ENCODE data around the gene RBM26.

The RBM26 gene

DNA sequence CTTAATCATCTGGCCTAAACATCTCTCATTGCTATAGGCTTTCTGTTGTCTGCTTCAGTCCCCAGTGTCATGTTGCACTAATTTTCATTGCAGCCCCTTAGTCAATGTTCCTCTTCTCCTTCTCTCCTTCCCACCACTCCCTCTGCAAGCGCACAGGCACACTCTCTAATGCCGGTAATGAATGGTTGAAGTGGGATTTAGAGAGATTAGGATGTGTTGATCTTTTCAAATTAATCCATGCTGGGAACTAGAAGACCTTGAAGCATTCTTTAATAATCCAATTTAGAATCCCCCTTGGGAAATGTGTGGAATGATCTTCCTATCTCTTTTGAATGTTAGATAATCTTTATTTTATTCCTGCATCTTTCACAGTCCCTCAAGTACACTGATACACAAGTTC is 41.7 kb upstream of the RBM26 start:
- TF ChIP-seq ZFX (IDR thresholded peaks at IDR 0.05; ENCODE audit: borderline replicate concordance) = no peak
- TF ChIP-seq, protein P1, sequence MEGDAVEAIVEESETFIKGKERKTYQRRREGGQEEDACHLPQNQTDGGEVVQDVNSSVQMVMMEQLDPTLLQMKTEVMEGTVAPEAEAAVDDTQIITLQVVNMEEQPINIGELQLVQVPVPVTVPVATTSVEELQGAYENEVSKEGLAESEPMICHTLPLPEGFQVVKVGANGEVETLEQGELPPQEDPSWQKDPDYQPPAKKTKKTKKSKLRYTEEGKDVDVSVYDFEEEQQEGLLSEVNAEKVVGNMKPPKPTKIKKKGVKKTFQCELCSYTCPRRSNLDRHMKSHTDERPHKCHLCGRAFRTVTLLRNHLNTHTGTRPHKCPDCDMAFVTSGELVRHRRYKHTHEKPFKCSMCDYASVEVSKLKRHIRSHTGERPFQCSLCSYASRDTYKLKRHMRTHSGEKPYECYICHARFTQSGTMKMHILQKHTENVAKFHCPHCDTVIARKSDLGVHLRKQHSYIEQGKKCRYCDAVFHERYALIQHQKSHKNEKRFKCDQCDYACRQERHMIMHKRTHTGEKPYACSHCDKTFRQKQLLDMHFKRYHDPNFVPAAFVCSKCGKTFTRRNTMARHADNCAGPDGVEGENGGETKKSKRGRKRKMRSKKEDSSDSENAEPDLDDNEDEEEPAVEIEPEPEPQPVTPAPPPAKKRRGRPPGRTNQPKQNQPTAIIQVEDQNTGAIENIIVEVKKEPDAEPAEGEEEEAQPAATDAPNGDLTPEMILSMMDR (IDR thresholded peaks at IDR 0.05) = no peak
- H3K27ac ChIP-seq = no peak overlapping the region

DNA sequence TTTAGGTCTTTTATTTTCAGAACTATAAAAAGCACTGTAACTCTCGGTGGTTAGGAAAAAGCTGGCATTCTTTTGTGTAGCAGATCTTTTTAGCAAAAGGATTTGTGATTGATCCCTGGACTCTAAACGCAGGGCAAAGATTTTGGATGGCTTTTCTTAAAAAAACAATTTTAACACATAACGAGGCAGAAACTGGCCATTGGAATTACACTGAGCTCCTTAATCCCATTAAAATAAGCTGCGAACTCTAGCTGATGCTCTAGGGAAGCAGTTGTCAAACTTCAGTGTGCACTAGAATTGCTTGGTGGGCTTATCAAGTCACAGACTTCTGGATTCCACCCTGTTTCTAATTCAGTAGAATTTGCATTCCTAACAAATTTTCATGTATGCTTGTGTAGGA is 41.1 kb upstream of the RBM26 start:
- no peak overlapping the region for H3K27ac ChIP-seq
- no peak for TF ChIP-seq ZFX (IDR thresholded peaks at IDR 0.05; ENCODE audit: borderline replicate concordance)
- TF ChIP-seq, protein P1 (IDR thresholded peaks at IDR 0.05) = no peak

DNA sequence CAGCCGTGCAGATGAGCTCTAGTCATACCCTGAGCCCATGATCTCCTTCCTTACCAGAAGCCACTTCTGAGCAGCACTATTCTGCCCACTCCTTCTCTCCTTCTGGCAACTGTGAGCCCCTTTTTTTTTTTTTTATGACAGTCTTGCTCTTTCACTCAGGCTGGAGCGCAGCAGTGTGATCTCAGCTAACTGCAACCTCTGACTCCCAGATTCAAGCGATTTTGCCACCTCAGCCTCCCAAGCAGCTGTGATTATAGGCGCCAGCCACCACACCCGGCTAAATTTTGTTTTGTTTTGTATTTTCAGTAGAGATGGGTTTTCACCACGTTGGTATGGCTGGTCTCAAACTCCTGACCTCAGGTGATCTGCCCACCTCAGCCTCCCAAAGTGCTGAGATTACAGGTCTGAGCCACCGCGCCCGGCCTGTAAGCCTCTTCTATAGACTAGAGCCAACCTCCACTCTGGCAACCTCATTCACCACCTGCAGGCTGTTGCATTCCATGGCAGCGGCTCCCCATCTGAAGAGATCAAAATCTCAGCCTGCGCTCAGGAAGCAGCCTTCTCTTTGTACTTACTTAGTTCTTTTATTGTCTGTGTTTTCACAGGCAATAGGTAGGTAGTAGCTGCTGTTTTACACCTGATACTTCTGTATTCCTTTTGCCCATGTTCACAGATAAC is 40.1 kb upstream of the RBM26 start:
- TF ChIP-seq ZFX (IDR thresholded peaks at IDR 0.05; ENCODE audit: borderline replicate concordance) = no peak
- TF ChIP-seq, protein P1 (IDR thresholded peaks at IDR 0.05) = no peak
- H3K27ac ChIP-seq = no peak overlapping the region

DNA sequence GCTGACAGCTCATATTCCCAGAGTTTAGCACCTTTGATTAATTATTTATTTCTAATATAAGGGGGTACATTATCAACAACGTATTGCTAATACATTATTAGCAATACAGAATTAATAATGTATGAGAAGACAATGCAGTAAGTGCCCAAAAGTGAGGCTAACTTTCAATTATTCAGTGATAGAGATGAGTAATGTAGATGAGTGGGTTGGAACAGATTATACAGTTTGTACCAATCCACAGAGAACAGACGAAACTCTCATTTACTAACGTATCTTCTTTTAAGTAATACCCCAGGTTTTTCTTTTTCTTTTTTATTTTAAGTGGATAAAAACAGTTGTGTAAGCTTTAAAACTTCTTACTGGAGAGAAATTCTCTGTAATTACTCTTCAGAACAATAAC is 36.7 kb upstream of the RBM26 start:
- TF ChIP-seq, protein P1 (IDR thresholded peaks at IDR 0.05) = no peak
- TF ChIP-seq ZFX (IDR thresholded peaks at IDR 0.05; ENCODE audit: borderline replicate concordance) = no peak
- peak overlapping the region; percentile 88 for H3K27ac ChIP-seq

DNA sequence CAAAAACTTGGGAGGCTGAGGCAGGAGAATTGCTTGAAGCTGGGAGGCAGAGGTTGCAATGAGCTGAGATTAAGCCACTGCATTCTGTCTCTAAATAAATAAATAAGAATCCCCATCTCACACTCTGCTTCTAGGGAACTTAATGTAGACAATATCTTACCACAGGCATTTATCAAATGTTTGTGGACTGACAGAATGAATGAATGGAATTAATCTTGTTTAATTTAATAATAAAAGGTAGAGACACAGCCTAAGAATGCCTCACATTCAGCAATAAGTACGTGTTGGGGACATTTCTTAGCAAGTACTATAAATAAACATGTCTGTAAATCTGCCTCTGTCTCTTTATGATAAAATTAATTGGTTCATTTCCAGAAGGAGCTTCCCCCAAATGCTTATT is 36.2 kb upstream of the RBM26 start:
- TF ChIP-seq ZFX (IDR thresholded peaks at IDR 0.05; ENCODE audit: borderline replicate concordance) = no peak
- TF ChIP-seq, protein P1 (IDR thresholded peaks at IDR 0.05) = no peak
- peak overlapping the region; percentile 88 for H3K27ac ChIP-seq

DNA sequence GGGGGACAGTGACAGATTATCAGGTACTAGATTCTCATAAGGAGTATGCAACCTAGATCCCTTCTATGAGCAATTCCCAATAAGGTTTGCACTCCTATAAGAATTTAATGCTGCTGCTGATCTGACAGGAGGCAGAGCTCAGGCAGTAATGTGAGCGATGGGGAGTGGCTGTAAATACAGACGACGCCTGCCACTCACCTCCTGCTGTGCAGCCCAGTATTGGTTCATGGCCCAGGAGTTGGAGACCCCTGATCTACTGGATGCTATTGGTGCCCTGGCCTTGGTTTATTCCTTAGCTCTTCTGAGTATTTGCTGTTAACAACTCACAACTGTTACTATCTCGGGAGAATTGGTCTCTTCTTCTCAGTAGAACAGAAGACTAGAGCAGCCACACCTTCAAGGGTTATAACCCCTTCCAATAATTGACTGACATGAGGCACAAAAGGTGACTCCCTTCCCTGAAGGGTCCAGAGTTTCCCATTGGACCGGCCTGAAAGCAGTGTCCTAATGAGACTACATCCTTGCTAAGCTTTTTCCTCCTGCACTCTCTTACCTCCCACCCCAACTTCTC is 35.0 kb upstream of the RBM26 start:
- TF ChIP-seq, protein P1 (IDR thresholded peaks at IDR 0.05) = no peak
- TF ChIP-seq ZFX (IDR thresholded peaks at IDR 0.05; ENCODE audit: borderline replicate concordance) = no peak
- peak overlapping the region; percentile 88 for H3K27ac ChIP-seq

DNA sequence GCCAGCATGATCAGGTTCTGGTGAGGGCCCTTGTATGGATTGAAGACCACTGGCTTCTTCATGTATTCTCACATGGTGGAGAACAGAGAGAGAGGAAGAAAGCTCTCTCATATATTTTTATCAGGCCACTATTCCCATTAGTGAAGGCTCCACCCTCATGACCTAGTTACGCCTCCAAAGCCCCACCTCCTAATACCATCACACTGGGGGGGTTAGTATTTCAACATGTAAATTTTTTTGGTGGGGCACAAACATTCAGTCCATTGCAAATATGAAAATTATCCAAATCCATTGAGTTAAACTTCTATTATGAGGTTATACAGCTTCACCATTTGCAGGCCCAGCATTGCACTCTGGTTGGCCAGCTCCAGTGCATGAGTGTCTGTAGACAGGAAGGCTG is 33.2 kb upstream of the RBM26 start:
- no peak overlapping the region for H3K27ac ChIP-seq
- TF ChIP-seq, protein P1 (IDR thresholded peaks at IDR 0.05) = no peak
- no peak for TF ChIP-seq ZFX (IDR thresholded peaks at IDR 0.05; ENCODE audit: borderline replicate concordance)
